Heart right ventricle (tissue), 16 donors: Measurements from ENCODE around the gene TRMU. TPM values are rescaled to one million over a fixed set of nuclear protein-coding genes. Genes with fewer than 3 reads are reported as not detected.

ENCODE experiments used
- ATAC-seq, 8 donors: fragments of 200-7000 bp; cut with Tn5 transposase; one replicate each; pipeline ENCODE4 v1.9.1; 2020; ENCODE audit warnings: mild to moderate bottlenecking in 8 of 8, moderate library complexity in 8 of 8, moderate number of reproducible peaks in 1 of 8
- DNase-seq, 2 donors: peaks; one replicate each; pipeline ENCODE4 v3.0.0-alpha.2; 2020
- H3K27ac ChIP-seq, 10 donors: fragments of 200-600 bp; sonication (generic) in 2 of 10; one replicate each; pipeline versions ENCODE4 v1.5.0 to v1.8.0; 2020 to 2022; ENCODE audit warnings: mild to moderate bottlenecking in 3 of 10
- H3K27me3 ChIP-seq, 7 donors: fragments of 200-600 bp; one replicate each; pipeline ENCODE4 v1.8.0; 2021 to 2022; ENCODE audit warnings: mild to moderate bottlenecking in 2 of 7
- H3K36me3 ChIP-seq, 9 donors: fragments of 200-600 bp; sonication (generic) in 1 of 9; one replicate each; pipeline versions ENCODE4 v1.5.0 to v1.8.0; 2020 to 2022; ENCODE audit warnings: mild to moderate bottlenecking in 2 of 9
- H3K4me1 ChIP-seq, 9 donors: fragments of 200-600 bp; sonication (generic) in 1 of 9; one replicate each; pipeline versions ENCODE4 v1.5.0 to v1.8.0; 2020 to 2022; ENCODE audit warnings: mild to moderate bottlenecking in 4 of 9
- H3K4me3 ChIP-seq, 10 donors: fragments of 200-600 bp; sonication (generic) in 2 of 10; one replicate each; pipeline versions ENCODE4 v1.5.0 to v1.8.0; 2020 to 2022; ENCODE audit warnings: mild to moderate bottlenecking in 7 of 10, moderate library complexity in 2 of 10
- H3K9me3 ChIP-seq, 11 donors: fragments of 200-600 bp in 10 of 11; sonication (generic) in 2 of 11; one replicate each; pipeline versions ENCODE4 v1.5.0 to v1.8.0; 2013 to 2022; ENCODE audit warnings: mild to moderate bottlenecking in 2 of 11, control low read depth in 1 of 11, moderate library complexity in 1 of 11
- WGBS, 2 donors: extraction: QIAGEN DNeasy Blood & Tissue Kit; methylation state at CpG; one replicate each; pipeline ENCODE4 v1.1.7; 2013; ENCODE audit warnings: inconsistent platforms in 1 of 2; 5-methylcytosine and 5-hydroxymethylcytosine counted together
- intact Hi-C, 10 donors: fragments of 100-400 bp; cut with DNase I; formaldehyde crosslinking; loops; one replicate each; pipeline versions ENCODE4 v1.11.1 to v1.14.2; 2022
- polyA plus RNA-seq, 2 donors: library from polyadenylated mRNA; stranded (reverse); fragments of 200-250 nt; gene quantifications; one replicate each; pipeline ENCODE4 v1.2.3, GENCODE V29; 2013
- total RNA-seq, 10 donors: library from RNA; stranded (reverse); fragmentation: NEBNext Ultra II Directional in 3 of 10; extraction: Animal tissue kit (Norgen Biotek cat#: 25700) in 3 of 10; gene quantifications; one replicate each; pipeline versions ENCODE4 v1.2.1 to v1.2.4, GENCODE V29; 2021 to 2023
- TF ChIP-seq, protein P1 (sequence below), 9 donors: fragments of 200-600 bp; sonication (generic) in 2 of 9; IDR thresholded peaks; one replicate each; pipeline versions ENCODE4 v1.5.0 to v1.8.0; 2021 to 2022; ENCODE audit warnings: antibody characterized with exemption in 9 of 9, mild to moderate bottlenecking in 5 of 9, moderate library complexity in 1 of 9
- donor health status: Arrhythmogenic right ventricular cardiomyopathy.
- donor health status: ischemic (EF 13 %, LVEDD 7.1; RV severe dilation, severe dysfunction).
- donor health status: healthy with polysubstance abuse.
- donor health status: DM: no; HTN: yes; CAD: no.
- donor health status: DM: no; HTN: no; CAD: no.
- donor health status: ischemic (EF 25% LVEDD 6.9; RV normal size, moderate dysfunction).
- donor health status: ischemic (EF 25% LVEDD 5.7; RV mildly dilated, moderate dysfunction).
- donor health status: healthy.
- donor health status: DM: yes; HTN: yes; CAD: no.
- donor health status: Ischemic cardiomyopathy.
- donor health status: ischemic (EF 35%, LVEDD 5.7; RV mildly dilated, moderate dysfunction).
- donor health status: nonischemic (EF 11% LVEDD 7.7; RV severe dilation, severe dysfunction).
- donor health status: DM: yes; HTN: yes; CAD: no.
- donor health status: PGD.
- donor health status: ischemic (EF 29% LVEDD 5.4; RV normal size, mild dysfunction).
- donor health status: nonischemic (EF 23%, LVEDD 6.1; RV moderate dilation, normal function).

Gene TRMU
- total and polyA plus RNA-seq, 12 donors = 22.1 to 80.5 (median 31.1) TPM

GRCh38 chr22:46349681-46350080 is 14.2 kb downstream of the TRMU start:
- DNase-seq (no peak), ATAC-seq (no peak)
- H3K9me3 ChIP-seq = no peaks in the 10 kb centered on the region
- H3K27me3 ChIP-seq = no peaks in the 10 kb centered on the region
- TF ChIP-seq, protein P1, sequence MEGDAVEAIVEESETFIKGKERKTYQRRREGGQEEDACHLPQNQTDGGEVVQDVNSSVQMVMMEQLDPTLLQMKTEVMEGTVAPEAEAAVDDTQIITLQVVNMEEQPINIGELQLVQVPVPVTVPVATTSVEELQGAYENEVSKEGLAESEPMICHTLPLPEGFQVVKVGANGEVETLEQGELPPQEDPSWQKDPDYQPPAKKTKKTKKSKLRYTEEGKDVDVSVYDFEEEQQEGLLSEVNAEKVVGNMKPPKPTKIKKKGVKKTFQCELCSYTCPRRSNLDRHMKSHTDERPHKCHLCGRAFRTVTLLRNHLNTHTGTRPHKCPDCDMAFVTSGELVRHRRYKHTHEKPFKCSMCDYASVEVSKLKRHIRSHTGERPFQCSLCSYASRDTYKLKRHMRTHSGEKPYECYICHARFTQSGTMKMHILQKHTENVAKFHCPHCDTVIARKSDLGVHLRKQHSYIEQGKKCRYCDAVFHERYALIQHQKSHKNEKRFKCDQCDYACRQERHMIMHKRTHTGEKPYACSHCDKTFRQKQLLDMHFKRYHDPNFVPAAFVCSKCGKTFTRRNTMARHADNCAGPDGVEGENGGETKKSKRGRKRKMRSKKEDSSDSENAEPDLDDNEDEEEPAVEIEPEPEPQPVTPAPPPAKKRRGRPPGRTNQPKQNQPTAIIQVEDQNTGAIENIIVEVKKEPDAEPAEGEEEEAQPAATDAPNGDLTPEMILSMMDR (IDR thresholded peaks at IDR 0.05) = no peak
- peak overlapping the region in 7 of 10 donors; percentile 50 to 94 (median 84) for H3K27ac ChIP-seq
- no peak overlapping the region for H3K4me3 ChIP-seq
- intact Hi-C loops = loop anchor here in 3 of 10 donors (5.0 to 10.0 kb wide), 3 partner anchors 198 to 385 kb away; partner anchors contain the start of gene CERK (in 1 of the 3)
- peaks cover 3 to 73% (median 43%) of the 10 kb centered on the region in 9 donors for H3K4me1 ChIP-seq
- 59 to 63% methylated on average over 6 of the region's 6 CpGs for WGBS, 2 donors
- peaks cover 0 to 100% (median 62%) of the 10 kb centered on the region in 9 donors for H3K36me3 ChIP-seq

GRCh38 chr22:46350121-46350520 is 14.6 kb downstream of the TRMU start:
- Histone ChIP-seq H3K4me1 (peaks cover 3 to 77% (median 44%) of the 10 kb centered on the region in 9 donors), H3K27me3 (no peaks in the 10 kb centered on the region), H3K4me3 (no peak overlapping the region), H3K9me3 (no peaks in the 10 kb centered on the region), H3K36me3 (peaks cover 0 to 100% (median 57%) of the 10 kb centered on the region in 9 donors), H3K27ac (peak overlapping the region in 6 of 10 donors; percentile 15 to 91 (median 52))
- TF ChIP-seq, protein P1 (IDR thresholded peaks at IDR 0.05) = no peak
- no peak for ATAC-seq
- intact Hi-C loops = loop anchor here in 2 of 10 donors (10.0 kb wide), 2 partner anchors 335 to 385 kb away; partner anchors contain the start of gene CERK (in 1 of the 2)
- no peak for DNase-seq
- WGBS, 2 donors = 44 to 63% methylated on average over 7 of the region's 7 CpGs

GRCh38 chr22:46350646-46351045 is 15.1 kb downstream of the TRMU start:
- Histone ChIP-seq H3K27me3 (no peaks in the 10 kb centered on the region), H3K4me1 (peaks cover 3 to 82% (median 44%) of the 10 kb centered on the region in 9 donors), H3K9me3 (no peaks in the 10 kb centered on the region), H3K36me3 (peaks cover 0 to 100% (median 57%) of the 10 kb centered on the region in 9 donors), H3K4me3 (no peak overlapping the region), H3K27ac (peak overlapping the region in 4 of 10 donors; percentile 15 to 91 (median 52))
- intact Hi-C loops = loop anchor here in 2 of 10 donors (10.0 kb wide), 2 partner anchors 334 to 384 kb away; partner anchors contain the start of gene CERK (in 1 of the 2)
- DNase-seq = no peak
- 91 to 94% methylated on average over 20 of the region's 20 CpGs for WGBS, 2 donors
- TF ChIP-seq, protein P1 (IDR thresholded peaks at IDR 0.05) = no peak
- no peak for ATAC-seq

DNA sequence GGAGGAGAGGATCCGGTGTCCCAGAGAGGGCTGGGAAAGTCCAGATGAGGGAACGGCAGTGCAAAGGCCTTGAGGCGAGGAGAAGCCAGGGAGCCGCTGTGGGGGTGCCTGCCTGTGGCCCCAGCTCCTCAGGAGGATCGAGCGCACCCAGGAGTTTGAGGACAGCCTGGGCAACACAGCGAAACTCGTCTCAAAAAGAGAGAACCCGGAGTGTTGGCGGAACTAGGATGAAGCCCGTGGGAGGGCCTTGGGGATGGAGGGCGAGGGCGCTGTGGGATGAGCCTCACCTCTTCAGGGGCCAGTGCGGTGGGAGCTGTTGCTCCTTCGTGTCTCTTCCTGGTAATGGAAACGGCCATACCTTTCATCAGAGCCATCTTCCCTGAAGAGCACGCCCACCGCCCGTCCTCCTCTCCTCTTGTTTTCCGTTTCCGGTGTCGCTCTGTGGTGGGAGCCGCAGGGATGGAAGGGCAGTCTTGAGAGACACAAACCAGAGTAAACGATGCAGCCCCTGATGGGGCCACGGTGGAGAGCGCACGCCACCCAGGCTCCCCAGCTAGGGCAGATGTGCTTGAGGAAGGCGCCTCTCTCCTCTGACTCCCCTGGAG is 15.7 kb downstream of the TRMU start:
- Histone ChIP-seq H3K27ac (peak overlapping the region in 3 of 10 donors; percentile 53 to 66 (median 58)), H3K4me3 (no peak overlapping the region), H3K36me3 (peaks cover 0 to 100% (median 52%) of the 10 kb centered on the region in 9 donors), H3K4me1 (peaks cover 3 to 80% (median 44%) of the 10 kb centered on the region in 9 donors), H3K27me3 (no peaks in the 10 kb centered on the region), H3K9me3 (no peaks in the 10 kb centered on the region)
- intact Hi-C loops = loop anchor here in 2 of 10 donors (10.0 kb wide), 2 partner anchors 334 to 384 kb away; partner anchors contain the start of gene CERK (in 1 of the 2)
- DNase-seq (no peak), ATAC-seq (no peak)
- 85 to 94% methylated on average over 28 of the region's 28 CpGs for WGBS, 2 donors
- TF ChIP-seq, protein P1 (IDR thresholded peaks at IDR 0.05) = no peak
